Natural killer cell treated with Interleukin-12 subunit alpha and Interleukin-12 subunit beta and Interleukin-15 and Interleukin-18, amount 100 ng/mL, for 72 hours (primary cell): ENCODE data around the gene CORO2A. TPM values are rescaled to one million over a fixed set of nuclear protein-coding genes. Genes with fewer than 3 reads are reported as not detected.

ENCODE experiments used
- ATAC-seq, 2 donors: fragments of 150-1000 bp; cut with Tn5 transposase in 1 of 2; sonication (Bioruptor Pico), chemical (Tn5 transposase) in 1 of 2; 2 replicates each; pipeline ENCODE4 v1.10.0; 2021
- DNase-seq: peaks from one replicate; pipeline ENCODE4 v3.0.0; 2022; ENCODE audit warnings: low spot score
- H3K27ac Mint-ChIP-seq, 2 donors: 1 replicate in 1 of 2; 2 replicates in 1 of 2; pipeline ENCODE4 v1.8.0; 2022; ENCODE audit warnings: mixed read lengths in 2 of 2, mild to moderate bottlenecking in 1 of 2, moderate library complexity in 1 of 2
- H3K27me3 Mint-ChIP-seq, 2 donors: 1 replicate in 1 of 2; 2 replicates in 1 of 2; pipeline ENCODE4 v1.8.0; 2022; ENCODE audit warnings: mixed read lengths in 2 of 2
- H3K36me3 Mint-ChIP-seq: one replicate; pipeline ENCODE4 v1.8.0; 2022; ENCODE audit warnings: mixed read lengths
- H3K4me1 Mint-ChIP-seq, 2 donors: 1 replicate in 1 of 2; 2 replicates in 1 of 2; pipeline ENCODE4 v1.8.0; 2022; ENCODE audit warnings: low read depth in 2 of 2, mixed read lengths in 2 of 2, mild to moderate bottlenecking in 1 of 2
- H3K4me3 Mint-ChIP-seq: one replicate; pipeline ENCODE4 v1.8.0; 2022; ENCODE audit warnings: mixed read lengths
- H3K9me3 Mint-ChIP-seq: 2 replicates; pipeline ENCODE4 v1.8.0; 2022; ENCODE audit warnings: mixed read lengths
- total RNA-seq, 2 donors: library from RNA; stranded (reverse); gene quantifications; one replicate each; pipeline ENCODE4 v1.2.3, GENCODE V29; 2022

Gene CORO2A
- total RNA-seq, result 1 to 10 TPM in 1 of 2 donors, under 1 TPM in 1; 0.95 to 1.8 TPM

GRCh38 chr9:98192503-98193335, at the start of gene CORO2A:
CORO2A (minus strand) TSS chr9:98192637; CDS start chr9:98157660, 34,977 bp downstream.
- ATAC-seq, result peak; percentile 93 to 95
- Mint-ChIP-seq H3K4me1 (peaks cover 0 to 3% of the 10 kb centered on the region in 2 donors), H3K9me3 (no peaks in the 10 kb centered on the region), H3K27ac (no peak within 1 kb of the TSS), H3K36me3 (no peaks in the 10 kb centered on the region), H3K27me3 (no peaks in the 10 kb centered on the region), H3K4me3 (peak within 1 kb of the TSS; percentile 75)
- peak; percentile 83 for DNase-seq

DNA sequence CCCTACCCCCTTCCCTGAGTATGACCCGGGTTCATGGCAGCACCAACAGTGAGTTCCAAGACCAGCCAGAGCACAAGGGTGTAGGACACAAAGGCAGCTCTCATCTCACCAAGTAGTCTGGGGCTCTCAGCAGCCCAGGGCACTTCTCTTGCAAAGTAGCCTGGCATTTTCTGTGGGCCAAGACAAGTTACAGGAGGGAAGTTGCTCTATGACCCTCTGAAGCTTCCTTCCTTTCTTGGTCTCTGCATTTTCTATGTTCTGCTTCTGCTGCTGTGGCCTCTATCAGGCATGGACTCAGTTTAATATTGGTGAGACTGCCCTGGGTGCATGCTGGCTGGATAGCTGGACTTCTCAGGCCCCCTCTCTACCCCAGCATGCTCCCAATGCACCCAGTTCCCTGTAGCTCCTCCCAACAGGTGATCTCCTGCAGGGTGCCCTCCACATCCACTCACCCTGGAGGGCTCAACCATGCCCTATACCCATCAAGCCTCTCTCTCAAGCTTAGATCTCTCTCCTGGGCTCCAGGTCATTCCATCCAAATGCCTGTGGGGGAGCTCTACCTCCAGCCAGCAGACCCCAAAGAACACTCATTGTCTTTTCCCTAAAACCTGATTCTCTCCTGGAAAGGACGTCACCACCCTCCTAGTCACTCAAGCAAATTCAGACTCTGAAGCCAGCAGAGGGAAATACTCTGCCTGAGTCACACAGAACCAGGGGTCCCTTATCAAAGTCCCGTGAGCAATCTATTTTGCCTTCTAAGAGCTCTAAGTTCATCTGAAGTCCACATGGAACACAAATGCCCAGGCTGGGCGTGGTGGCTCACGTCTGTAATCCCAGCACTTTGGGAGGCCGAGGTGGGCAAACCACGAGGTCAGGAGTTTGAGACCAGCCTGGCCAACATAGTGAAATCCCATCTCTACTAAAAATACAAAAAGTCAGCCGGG, 49.2 kb upstream of the CORO2A start:
- H3K4me3 Mint-ChIP-seq, result no peak overlapping the region
- DNase-seq (no peak), ATAC-seq (no peak)
- no peak overlapping the region for H3K27ac Mint-ChIP-seq
- H3K27me3 Mint-ChIP-seq, result no peaks in the 10 kb centered on the region
- H3K36me3 Mint-ChIP-seq, result no peaks in the 10 kb centered on the region
- H3K9me3 Mint-ChIP-seq, result no peaks in the 10 kb centered on the region
- H3K4me1 Mint-ChIP-seq, result no peaks in the 10 kb centered on the region

- Mint-ChIP-seq H3K36me3 (no peaks in the 10 kb centered on the region), H3K27ac (no peak overlapping the region), H3K27me3 (no peaks in the 10 kb centered on the region), H3K9me3 (no peaks in the 10 kb centered on the region), H3K4me3 (no peak overlapping the region), H3K4me1 (no peaks in the 10 kb centered on the region)
- no peak for ATAC-seq
- DNase-seq, result no peak
Observed at GRCh38 chr9:98240475-98240874, 48.0 kb upstream of the CORO2A start.

DNA sequence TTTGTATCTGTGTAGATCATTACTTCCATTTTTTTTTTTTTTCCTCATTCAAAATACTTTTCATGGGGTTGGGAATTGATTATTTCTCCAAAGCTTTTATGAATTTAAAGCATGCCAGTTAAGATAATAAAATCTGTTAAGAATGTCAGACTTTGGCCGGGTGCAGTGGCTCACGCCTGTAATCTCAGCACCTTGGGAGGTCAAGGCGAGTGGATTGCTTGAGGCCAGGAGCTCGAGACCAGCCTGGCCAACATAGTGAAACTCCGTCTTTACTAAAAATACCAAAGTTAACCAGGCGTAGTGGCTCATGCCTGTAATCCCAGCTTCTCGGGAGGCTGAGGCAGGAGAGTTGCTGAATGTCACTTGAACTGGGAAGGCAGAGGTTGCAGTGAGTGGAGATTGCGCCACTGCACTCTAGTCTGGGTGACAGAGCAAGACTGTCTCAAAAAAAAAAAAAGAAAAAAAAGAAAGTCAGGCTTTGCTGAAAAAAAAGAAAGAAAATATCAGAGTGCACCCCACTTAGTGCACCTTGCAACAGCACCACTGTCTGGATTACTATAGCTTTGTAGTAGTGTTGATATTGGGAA, 44.6 kb upstream of the CORO2A start:
- no peaks in the 10 kb centered on the region for H3K4me1 Mint-ChIP-seq

GRCh38 chr9:98235126-98235525, 42.7 kb upstream of the CORO2A start:
- Mint-ChIP-seq H3K27me3 (no peaks in the 10 kb centered on the region), H3K36me3 (no peaks in the 10 kb centered on the region), H3K9me3 (no peaks in the 10 kb centered on the region), H3K27ac (no peak overlapping the region), H3K4me3 (no peak overlapping the region), H3K4me1 (no peaks in the 10 kb centered on the region)
- DNase-seq, result no peak
- no peak for ATAC-seq

More for the DNA sequence above, 44.6 kb upstream of the CORO2A start:
- Mint-ChIP-seq H3K27me3 (no peaks in the 10 kb centered on the region), H3K27ac (no peak overlapping the region), H3K4me3 (no peak overlapping the region), H3K36me3 (no peaks in the 10 kb centered on the region), H3K9me3 (no peaks in the 10 kb centered on the region)
- ATAC-seq, result no peak
- DNase-seq, result no peak

DNA sequence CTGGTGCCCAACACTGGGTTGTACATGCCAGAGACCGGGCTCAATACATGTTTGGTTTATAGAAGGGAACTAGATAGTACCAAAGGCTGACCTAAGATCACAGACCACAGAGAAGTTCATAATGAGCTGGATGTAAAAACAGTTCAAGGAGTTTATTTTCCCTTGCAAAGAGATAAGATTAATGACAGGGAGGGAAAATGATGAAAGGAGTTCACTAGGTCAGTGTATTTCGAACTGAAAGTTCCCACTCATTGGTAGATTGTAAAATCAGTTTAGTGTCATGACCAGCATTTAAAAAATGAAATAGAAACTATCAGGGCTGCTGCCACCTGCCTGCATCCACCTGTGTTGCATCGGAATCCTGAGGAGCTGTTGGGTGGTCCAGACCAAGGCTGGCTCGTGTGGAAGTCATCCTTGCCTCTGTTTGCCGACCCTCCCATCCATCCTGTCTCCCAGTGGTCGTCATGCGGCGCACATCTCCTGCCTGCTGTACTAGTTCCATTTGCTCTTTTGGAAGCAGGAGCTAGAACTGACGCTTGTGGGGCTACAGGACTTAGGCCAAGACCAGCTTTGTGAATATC, 41.9 kb upstream of the CORO2A start:
- Mint-ChIP-seq H3K4me1 (no peaks in the 10 kb centered on the region), H3K27ac (no peak overlapping the region), H3K9me3 (no peaks in the 10 kb centered on the region), H3K36me3 (no peaks in the 10 kb centered on the region), H3K4me3 (no peak overlapping the region), H3K27me3 (no peaks in the 10 kb centered on the region)
- ATAC-seq (no peak), DNase-seq (no peak)

- Mint-ChIP-seq H3K4me1 (no peaks in the 10 kb centered on the region), H3K27me3 (no peaks in the 10 kb centered on the region), H3K9me3 (no peaks in the 10 kb centered on the region), H3K4me3 (no peak overlapping the region), H3K27ac (no peak overlapping the region), H3K36me3 (no peaks in the 10 kb centered on the region)
- no peak for ATAC-seq
- DNase-seq, result no peak
Observed at GRCh38 chr9:98232926-98233325, 40.5 kb upstream of the CORO2A start.

GRCh38 chr9:98231770-98232478, 39.5 kb upstream of the CORO2A start:
- Mint-ChIP-seq H3K27me3 (no peaks in the 10 kb centered on the region), H3K4me1 (no peaks in the 10 kb centered on the region), H3K4me3 (no peak overlapping the region), H3K36me3 (no peaks in the 10 kb centered on the region), H3K27ac (no peak overlapping the region), H3K9me3 (no peaks in the 10 kb centered on the region)
- no peak for ATAC-seq
- no peak for DNase-seq

DNA sequence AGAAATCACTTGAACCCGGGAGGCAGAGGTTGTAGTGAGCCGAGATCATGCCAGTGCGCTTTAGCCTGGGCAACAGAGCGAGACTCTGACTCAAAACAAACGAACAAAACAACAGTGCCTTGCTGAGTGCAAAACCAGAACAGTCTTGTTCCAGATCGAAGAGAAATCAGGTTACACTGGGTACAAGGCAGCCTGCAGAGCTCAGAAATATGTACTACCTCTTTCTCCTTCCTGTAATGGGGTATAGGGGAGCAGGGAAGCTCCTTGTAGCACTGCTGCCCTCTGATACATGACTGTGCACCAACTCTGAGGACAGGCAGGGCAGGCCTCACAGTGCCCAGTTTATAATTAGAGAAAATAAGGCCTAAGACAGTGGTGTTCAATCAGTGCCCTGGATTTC, 38.4 kb upstream of the CORO2A start:
- H3K27me3 Mint-ChIP-seq, result no peaks in the 10 kb centered on the region
- DNase-seq (no peak), ATAC-seq (no peak)
- no peak overlapping the region for H3K27ac Mint-ChIP-seq
- no peaks in the 10 kb centered on the region for H3K9me3 Mint-ChIP-seq
- no peaks in the 10 kb centered on the region for H3K4me1 Mint-ChIP-seq
- no peaks in the 10 kb centered on the region for H3K36me3 Mint-ChIP-seq
- no peak overlapping the region for H3K4me3 Mint-ChIP-seq

- H3K9me3 Mint-ChIP-seq, result no peaks in the 10 kb centered on the region
- H3K4me1 Mint-ChIP-seq, result no peaks in the 10 kb centered on the region
- no peaks in the 10 kb centered on the region for H3K27me3 Mint-ChIP-seq
- DNase-seq, result no peak
- H3K27ac Mint-ChIP-seq, result no peak overlapping the region
- no peaks in the 10 kb centered on the region for H3K36me3 Mint-ChIP-seq
- H3K4me3 Mint-ChIP-seq, result no peak overlapping the region
- no peak for ATAC-seq
Observed at GRCh38 chr9:98230304-98230703, 37.9 kb upstream of the CORO2A start.

DNA sequence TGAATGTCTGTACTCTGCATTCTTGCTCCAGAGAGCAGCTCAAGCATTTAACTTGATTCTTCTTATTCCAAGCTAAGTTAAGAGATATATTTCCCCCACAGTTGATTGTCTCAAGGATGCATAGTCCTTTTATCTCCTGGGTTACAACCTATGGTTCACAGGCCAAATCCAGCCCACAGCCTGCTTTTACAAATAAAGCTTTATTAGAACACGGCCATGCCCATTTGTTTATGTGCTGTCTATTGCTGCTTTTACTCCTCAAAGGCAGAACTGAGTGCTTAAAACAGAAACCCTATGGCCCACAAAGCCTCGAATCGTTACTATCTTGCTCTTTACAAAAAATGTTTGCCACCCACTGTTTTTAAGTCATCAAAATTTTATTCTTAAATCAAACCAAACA, 37.2 kb upstream of the CORO2A start:
- no peak for ATAC-seq
- DNase-seq, result no peak
- H3K4me3 Mint-ChIP-seq, result no peak overlapping the region
- H3K4me1 Mint-ChIP-seq, result no peaks in the 10 kb centered on the region
- H3K9me3 Mint-ChIP-seq, result no peaks in the 10 kb centered on the region
- no peak overlapping the region for H3K27ac Mint-ChIP-seq
- no peaks in the 10 kb centered on the region for H3K27me3 Mint-ChIP-seq
- no peaks in the 10 kb centered on the region for H3K36me3 Mint-ChIP-seq

- Mint-ChIP-seq H3K27ac (no peak overlapping the region), H3K27me3 (no peaks in the 10 kb centered on the region), H3K4me1 (no peaks in the 10 kb centered on the region), H3K4me3 (no peak overlapping the region), H3K36me3 (no peaks in the 10 kb centered on the region), H3K9me3 (no peaks in the 10 kb centered on the region)
- ATAC-seq, result no peak
- DNase-seq, result no peak
Observed at GRCh38 chr9:98229090-98229395, 36.6 kb upstream of the CORO2A start.

DNA sequence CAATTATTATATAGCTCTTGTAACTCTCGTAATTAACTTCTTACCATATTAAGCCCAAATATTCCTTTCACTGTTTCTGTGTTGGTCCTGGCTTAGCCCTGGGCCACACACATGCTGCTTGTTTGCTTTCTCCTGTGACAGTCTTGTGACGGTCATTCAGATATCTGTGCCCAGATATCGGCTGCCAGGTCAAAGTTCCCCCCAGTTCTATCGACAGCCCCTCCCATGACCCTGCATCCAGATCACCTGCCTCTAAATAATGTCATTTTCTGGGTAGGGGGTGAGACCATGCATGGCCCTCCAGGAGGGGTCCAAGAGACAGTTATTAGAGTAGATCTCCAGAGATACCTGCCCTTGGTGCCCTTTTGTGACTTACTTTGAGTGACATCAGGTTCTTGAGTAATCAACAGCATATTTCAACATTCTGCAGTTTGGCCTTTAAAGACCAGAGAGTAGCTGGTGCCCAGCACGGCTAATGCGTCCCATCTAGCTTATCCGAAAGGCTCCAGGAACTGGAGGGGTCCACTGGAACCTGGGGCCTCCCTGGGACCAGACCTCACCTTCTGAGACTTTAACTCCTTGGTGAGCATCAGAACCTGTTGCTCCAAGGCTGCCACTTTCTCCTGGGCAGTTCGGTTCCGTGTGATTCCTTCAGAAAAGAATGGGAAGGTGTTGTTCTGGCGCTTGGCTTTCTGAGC, 36.1 kb upstream of the CORO2A start:
- DNase-seq (no peak), ATAC-seq (no peak)
- Mint-ChIP-seq H3K4me3 (no peak overlapping the region), H3K9me3 (no peaks in the 10 kb centered on the region), H3K27me3 (no peaks in the 10 kb centered on the region), H3K36me3 (no peaks in the 10 kb centered on the region), H3K27ac (no peak overlapping the region), H3K4me1 (no peaks in the 10 kb centered on the region)
